K562 (cell line): ENCODE measurements around the gene TGM5. TPM values are rescaled to one million over a fixed set of nuclear protein-coding genes. Genes with fewer than 3 reads are reported as not detected.

Source experiments
- CHD2 ChIP-seq: IDR thresholded peaks from 2 replicates; pipeline ENCODE4 v1.6.1; 2011; ENCODE audit warnings: low read depth, low read length
- CTBP1 ChIP-seq: fragments of 450-650 bp; IDR thresholded peaks from 2 replicates; pipeline ENCODE4 v1.6.1; 2016; ENCODE audit warnings: borderline replicate concordance
- E2F4 ChIP-seq: sonication (generic); formaldehyde crosslinking; IDR thresholded peaks from 2 replicates; pipeline ENCODE4 v1.8.0; 2022; ENCODE audit warnings: mild to moderate bottlenecking, low read depth, missing genetic modification reagents
- EGR1 ChIP-seq: fragments of 450-650 bp; conservative IDR thresholded peaks from 2 replicates; pipeline ENCODE4 v1.6.1; 2017; ENCODE audit warnings: mild to moderate bottlenecking
- FOXK1 ChIP-seq: sonication (generic); formaldehyde crosslinking; IDR thresholded peaks from 2 replicates; pipeline ENCODE4 v1.8.0; 2022; ENCODE audit warnings: missing genetic modification reagents, mild to moderate bottlenecking, borderline replicate concordance
- HDAC1 ChIP-seq, 2 experiments: fragments of 450-650 bp; IDR thresholded peaks; 2 replicates each; pipeline ENCODE4 v1.6.1; 2016 to 2017; ENCODE audit warnings: inconsistent platforms in 1 of 2, mild to moderate bottlenecking in 1 of 2, moderate library complexity in 1 of 2
- HDAC6 ChIP-seq: IDR thresholded peaks from 2 replicates; pipeline ENCODE4 v1.6.1; 2012; ENCODE audit warnings: low read depth, mild to moderate bottlenecking, control low read depth, inconsistent platforms, low read length, moderate library complexity
- HNRNPLL ChIP-seq: fragments of 200-400 bp; formaldehyde crosslinking; IDR thresholded peaks from 2 replicates; pipeline ENCODE4 v1.6.1; 2017; ENCODE audit warnings: low read length, low read depth, mild to moderate bottlenecking; ENCODE audit not compliant: poor library complexity, severe bottlenecking
- POLR2G ChIP-seq: fragments of 200-400 bp; formaldehyde crosslinking; IDR thresholded peaks from 2 replicates; pipeline ENCODE4 v1.6.1; 2017; ENCODE audit warnings: low read depth, mild to moderate bottlenecking, antibody characterized with exemption, low read length, moderate library complexity
- SMARCA5 ChIP-seq: fragments of 450-650 bp; IDR thresholded peaks from 2 replicates; pipeline ENCODE4 v1.6.1; 2016
- SNIP1 ChIP-seq: fragments of 450-650 bp; IDR thresholded peaks from 2 replicates; pipeline ENCODE4 v1.7.1; 2017; ENCODE audit warnings: low read depth, mild to moderate bottlenecking
- SRSF3 ChIP-seq: fragments of 200-400 bp; formaldehyde crosslinking; IDR thresholded peaks from 2 replicates; pipeline ENCODE4 v1.6.1; 2016; ENCODE audit warnings: mild to moderate bottlenecking, low read length, moderate library complexity; ENCODE audit not compliant: insufficient read depth
- TEAD4 ChIP-seq, 2 experiments: sonication (generic) in 1 of 2; formaldehyde crosslinking in 1 of 2; IDR thresholded peaks; 2 replicates each; pipeline versions ENCODE4 v1.6.1 to v1.8.0; 2012 to 2022; ENCODE audit warnings: borderline replicate concordance in 1 of 2, inconsistent platforms in 1 of 2, low read length in 1 of 2, mild to moderate bottlenecking in 1 of 2, missing genetic modification reagents in 1 of 2
- TSC22D4 ChIP-seq: fragments of 450-650 bp; IDR thresholded peaks from 2 replicates; pipeline ENCODE4 v1.6.1; 2016; ENCODE audit warnings: missing genetic modification characterization, missing biosample characterization, control low read depth
- YY1 ChIP-seq, 3 experiments: IDR thresholded peaks; 2 replicates each; pipeline ENCODE4 v1.6.1; 2011; ENCODE audit warnings: low read length in 2 of 3, mild to moderate bottlenecking in 2 of 3, moderate library complexity in 2 of 3, borderline replicate concordance in 1 of 3, control low read depth in 1 of 3, low read depth in 1 of 3; ENCODE audit not compliant: insufficient read depth in 3 of 3, insufficient replicate concordance in 2 of 3, control insufficient read depth in 1 of 3, insufficient read length in 1 of 3; ENCODE audit errors: extremely low read depth in 1 of 3
- ZFP1 ChIP-seq: fragments of 450-650 bp; formaldehyde crosslinking; IDR thresholded peaks from 2 replicates; pipeline ENCODE4 v1.4.0; 2020; ENCODE audit warnings: mild to moderate bottlenecking, mixed read lengths
- ZNF655 ChIP-seq: fragments of 250-450 bp; sonication (Bioruptor Pico); IDR thresholded peaks from 2 replicates; pipeline ENCODE4 v1.5.0; 2021
- polyA plus RNA-seq, 8 experiments: library from polyadenylated mRNA; depleted of rRNA in 4 of 8; stranded (reverse) in 5 of 8; unstranded in 3 of 8; fragments of >200 nt; fragmentation: Nextera tagmentation in 2 of 8; fragmentation: Illumina TruSeq in 1 of 8; extraction: Ambion mirVana in 2 of 8; extraction: Trizol in 1 of 8; gene quantifications; 2 replicates each; pipeline versions ENCODE4 v1.2.1 to v1.2.3, GENCODE V29; 2011 to 2014; ENCODE audit warnings: inconsistent platforms in 1 of 8, missing spikeins in 1 of 8
- total RNA-seq, 7 experiments: library from RNA; depleted of rRNA in 6 of 7; stranded (reverse); fragments of >200 nt in 6 of 7; fragmentation: Illumina TruSeq in 2 of 7; extraction: Trizol in 2 of 7; gene quantifications; 2 replicates each; pipeline versions ENCODE4 v1.2.1 to v1.2.3, GENCODE V29; 2011 to 2021; ENCODE audit warnings: low replicate concordance in 1 of 7
- TF ChIP-seq, protein P1 (sequence below), 2 experiments: fragments of 150-350 bp in 1 of 2; IDR thresholded peaks; 2 replicates each; pipeline ENCODE4 v1.6.1; 2012 to 2016; ENCODE audit warnings: low read depth in 2 of 2, low read length in 2 of 2, mild to moderate bottlenecking in 1 of 2, moderate library complexity in 1 of 2
- TF ChIP-seq, protein P2 (sequence below): fragments of 450-650 bp; IDR thresholded peaks from 2 replicates; pipeline ENCODE4 v1.6.1; 2018; ENCODE audit warnings: mild to moderate bottlenecking, low read depth; ENCODE audit not compliant: partially characterized antibody

The TGM5 gene
- total and polyA plus RNA-seq, 9 of the 15 experiments (the other 6 are each of a cell fraction or from before 2014, with no cell fraction given), result 0.03 to 0.10 (median 0.07) TPM; not detected in 6

DNA sequence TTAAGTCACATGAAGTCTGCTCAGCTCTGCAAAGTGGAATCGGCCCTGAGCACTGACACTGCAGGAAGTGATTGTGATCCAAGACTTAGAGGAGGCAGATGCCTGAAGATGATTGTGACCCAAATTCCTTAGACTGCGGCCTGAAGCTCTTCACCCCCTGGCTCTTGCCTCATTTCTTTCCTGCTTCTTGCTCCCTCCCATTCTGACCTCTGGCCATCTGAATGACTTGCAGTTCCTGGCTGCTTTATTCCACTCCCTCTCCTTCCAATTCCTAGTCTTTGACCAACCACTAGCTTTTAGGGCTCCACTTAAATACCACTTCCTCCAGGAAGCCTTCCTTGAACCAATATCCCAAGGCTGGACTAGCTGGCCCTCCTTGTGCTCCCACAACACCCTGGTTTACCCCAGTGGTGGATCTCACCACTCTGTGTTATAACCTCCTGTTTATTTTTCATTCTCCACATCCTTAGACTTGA lies 36.0 kb downstream of the TGM5 start (continued):
- TF ChIP-seq, protein P1, sequence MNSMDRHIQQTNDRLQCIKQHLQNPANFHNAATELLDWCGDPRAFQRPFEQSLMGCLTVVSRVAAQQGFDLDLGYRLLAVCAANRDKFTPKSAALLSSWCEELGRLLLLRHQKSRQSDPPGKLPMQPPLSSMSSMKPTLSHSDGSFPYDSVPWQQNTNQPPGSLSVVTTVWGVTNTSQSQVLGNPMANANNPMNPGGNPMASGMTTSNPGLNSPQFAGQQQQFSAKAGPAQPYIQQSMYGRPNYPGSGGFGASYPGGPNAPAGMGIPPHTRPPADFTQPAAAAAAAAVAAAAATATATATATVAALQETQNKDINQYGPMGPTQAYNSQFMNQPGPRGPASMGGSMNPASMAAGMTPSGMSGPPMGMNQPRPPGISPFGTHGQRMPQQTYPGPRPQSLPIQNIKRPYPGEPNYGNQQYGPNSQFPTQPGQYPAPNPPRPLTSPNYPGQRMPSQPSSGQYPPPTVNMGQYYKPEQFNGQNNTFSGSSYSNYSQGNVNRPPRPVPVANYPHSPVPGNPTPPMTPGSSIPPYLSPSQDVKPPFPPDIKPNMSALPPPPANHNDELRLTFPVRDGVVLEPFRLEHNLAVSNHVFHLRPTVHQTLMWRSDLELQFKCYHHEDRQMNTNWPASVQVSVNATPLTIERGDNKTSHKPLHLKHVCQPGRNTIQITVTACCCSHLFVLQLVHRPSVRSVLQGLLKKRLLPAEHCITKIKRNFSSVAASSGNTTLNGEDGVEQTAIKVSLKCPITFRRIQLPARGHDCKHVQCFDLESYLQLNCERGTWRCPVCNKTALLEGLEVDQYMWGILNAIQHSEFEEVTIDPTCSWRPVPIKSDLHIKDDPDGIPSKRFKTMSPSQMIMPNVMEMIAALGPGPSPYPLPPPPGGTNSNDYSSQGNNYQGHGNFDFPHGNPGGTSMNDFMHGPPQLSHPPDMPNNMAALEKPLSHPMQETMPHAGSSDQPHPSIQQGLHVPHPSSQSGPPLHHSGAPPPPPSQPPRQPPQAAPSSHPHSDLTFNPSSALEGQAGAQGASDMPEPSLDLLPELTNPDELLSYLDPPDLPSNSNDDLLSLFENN (IDR thresholded peaks at IDR 0.05; ENCODE audit: low read depth in 2 of 2, low read length in 2 of 2), result 0 out of 4 replicates have a peak, but pooled peaks of 1 of the 2 experiments have one; percentile 63
- TF ChIP-seq TSC22D4 (tag) (no peak), SNIP1 (no peak), CHD2 (no peak), FOXK1 (CRISPR knock-in tag) (no peak), EGR1 (no peak), HDAC1 (IDR thresholded peaks at IDR 0.05) (peak in 1 of 2 experiments; percentile 56; a peak in 1 of 4 replicates), CTBP1 (peak; percentile 87), E2F4 (CRISPR knock-in tag) (no peak), POLR2G (no peak), SRSF3 (no peak), ZFP1 (CRISPR knock-in tag) (no peak), TEAD4 (IDR thresholded peaks at IDR 0.05; ENCODE audit: low read length) (peak; percentile 89), TEAD4 (CRISPR knock-in tag; IDR thresholded peaks at IDR 0.05; ENCODE audit: borderline replicate concordance) (no peak), SMARCA5 (peak; percentile 78; the same call in 1 of the 2 replicates), YY1 (IDR thresholded peaks at IDR 0.05; ENCODE audit: borderline replicate concordance in 1 of 3, control insufficient read depth in 1 of 3, extremely low read depth in 1 of 3, insufficient read depth in 3 of 3, insufficient read length in 1 of 3, insufficient replicate concordance in 2 of 3, low read depth in 1 of 3, low read length in 2 of 3) (no peak), ZNF655 (no peak), HNRNPLL (no peak), HDAC6 (no peak)
- TF ChIP-seq, protein P2, sequence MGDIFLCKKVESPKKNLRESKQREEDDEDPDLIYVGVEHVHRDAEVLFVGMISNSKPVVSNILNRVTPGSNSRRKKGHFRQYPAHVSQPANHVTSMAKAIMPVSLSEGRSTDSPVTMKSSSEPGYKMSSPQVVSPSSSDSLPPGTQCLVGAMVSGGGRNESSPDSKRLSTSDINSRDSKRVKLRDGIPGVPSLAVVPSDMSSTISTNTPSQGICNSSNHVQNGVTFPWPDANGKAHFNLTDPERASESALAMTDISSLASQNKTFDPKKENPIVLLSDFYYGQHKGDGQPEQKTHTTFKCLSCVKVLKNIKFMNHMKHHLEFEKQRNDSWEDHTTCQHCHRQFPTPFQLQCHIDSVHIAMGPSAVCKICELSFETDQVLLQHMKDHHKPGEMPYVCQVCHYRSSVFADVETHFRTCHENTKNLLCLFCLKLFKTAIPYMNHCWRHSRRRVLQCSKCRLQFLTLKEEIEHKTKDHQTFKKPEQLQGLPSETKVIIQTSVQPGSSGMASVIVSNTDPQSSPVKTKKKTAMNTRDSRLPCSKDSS, result no peak
